Left ventricle myocardium superior (tissue), 1 donor: ENCODE data around the gene CRYL1. TPM values are rescaled to one million over a fixed set of nuclear protein-coding genes. Genes with fewer than 3 reads are reported as not detected.
A peak's percentile ranks its signal among the peaks of the same experiment; 100 is the strongest.

ENCODE experiments used
- ATAC-seq: fragments of 200-7000 bp; cut with Tn5 transposase; one replicate; pipeline ENCODE4 v1.9.1; 2020; ENCODE audit warnings: mild to moderate bottlenecking, moderate library complexity
- DNase-seq: peaks from one replicate; pipeline ENCODE4 v3.0.0-alpha.2; 2020
- intact Hi-C: fragments of 100-400 bp; cut with micrococcal nuclease; formaldehyde crosslinking; loops from one replicate; pipeline ENCODE4 v1.11.0; 2022
- long read RNA-seq: library from polyadenylated mRNA; unstranded; transcript quantifications from one replicate; pipeline ENCODE4 v2.0.0, GENCODE V29; 2021
- total RNA-seq: library from RNA; stranded (reverse); fragmentation: NEBNext Ultra II Directional; extraction: Animal tissue kit (Norgen Biotek cat#: 25700); gene quantifications from one replicate; pipeline ENCODE4 v1.2.1, GENCODE V29; 2021
- donor health status: DM: no; HTN: yes; CAD: no; lungs with severe emphysema.

The CRYL1 gene, protein sequence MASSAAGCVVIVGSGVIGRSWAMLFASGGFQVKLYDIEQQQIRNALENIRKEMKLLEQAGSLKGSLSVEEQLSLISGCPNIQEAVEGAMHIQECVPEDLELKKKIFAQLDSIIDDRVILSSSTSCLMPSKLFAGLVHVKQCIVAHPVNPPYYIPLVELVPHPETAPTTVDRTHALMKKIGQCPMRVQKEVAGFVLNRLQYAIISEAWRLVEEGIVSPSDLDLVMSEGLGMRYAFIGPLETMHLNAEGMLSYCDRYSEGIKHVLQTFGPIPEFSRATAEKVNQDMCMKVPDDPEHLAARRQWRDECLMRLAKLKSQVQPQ
- 19.5 TPM for total RNA-seq
- long read RNA-seq, transcript CRYL1-201 (8 exons, 1,485 nt): major isoform, 18 of 30 reads
- long read RNA-seq, transcript CRYL1-209 (7 exons, 1,331 nt): minor isoform, 6 of 30 reads
- long read RNA-seq, partial matches to known transcripts: 1 of 30 reads
- long read RNA-seq, other reads (novel, unspliced or antisense): 5 of 30 reads

DNA sequence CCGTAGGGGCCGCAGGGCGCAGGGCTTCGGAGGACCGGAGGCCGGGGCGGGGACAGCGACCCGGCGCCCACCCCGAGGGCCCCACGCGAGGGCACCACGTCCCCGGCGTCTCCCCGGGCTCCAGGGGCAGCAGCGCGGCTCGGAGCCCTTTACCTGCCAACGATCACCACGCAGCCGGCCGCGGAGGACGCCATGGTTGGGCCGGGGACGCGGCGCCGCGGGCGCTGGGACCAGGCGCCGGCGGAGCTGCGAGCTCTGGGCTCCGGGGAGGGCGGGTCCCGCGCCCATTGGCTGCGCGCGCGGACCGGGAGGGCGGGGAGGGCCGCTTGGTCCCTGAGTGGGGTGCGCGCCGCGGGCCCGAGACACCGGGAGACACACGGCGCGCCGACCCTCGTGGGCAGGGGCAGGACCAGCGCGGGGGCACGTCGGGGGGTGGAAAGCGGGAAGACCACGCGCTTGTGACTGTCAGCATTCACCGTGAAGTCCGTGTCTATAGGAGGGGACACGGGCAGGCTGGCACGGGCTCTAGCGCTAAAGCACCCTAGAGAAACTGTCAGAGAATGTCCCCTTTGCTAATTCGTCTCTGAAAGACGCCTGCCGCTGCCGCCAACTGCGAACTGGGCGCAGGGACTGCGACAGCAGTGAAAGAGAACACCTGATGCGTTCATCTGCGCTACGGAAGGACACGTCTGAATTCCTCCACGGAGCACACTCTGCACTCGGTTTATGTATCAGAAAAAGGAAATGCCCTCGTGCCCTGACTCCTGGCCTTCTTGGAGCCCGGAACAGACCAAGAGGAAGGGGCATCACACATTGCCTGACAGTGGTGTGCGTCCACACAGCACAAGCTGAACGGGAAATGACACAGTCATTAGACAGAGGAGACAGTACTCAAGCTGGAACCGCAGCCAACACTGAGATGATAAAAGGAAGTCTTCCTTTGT is at the start of gene CRYL1:
CRYL1 (minus strand) TSS at position 257 of the 944 bp plus-strand sequence; CDS start at position 194, 63 bp downstream.
- intact Hi-C loops: no loop called here
- DNase-seq (peak; percentile 92), ATAC-seq (peak; percentile 99)

- intact Hi-C loops: no loop called here
- ATAC-seq (no peak), DNase-seq (no peak)
These were observed 48.0 kb upstream of the CRYL1 start for GRCh38 chr13:20573636-20574035.

DNA sequence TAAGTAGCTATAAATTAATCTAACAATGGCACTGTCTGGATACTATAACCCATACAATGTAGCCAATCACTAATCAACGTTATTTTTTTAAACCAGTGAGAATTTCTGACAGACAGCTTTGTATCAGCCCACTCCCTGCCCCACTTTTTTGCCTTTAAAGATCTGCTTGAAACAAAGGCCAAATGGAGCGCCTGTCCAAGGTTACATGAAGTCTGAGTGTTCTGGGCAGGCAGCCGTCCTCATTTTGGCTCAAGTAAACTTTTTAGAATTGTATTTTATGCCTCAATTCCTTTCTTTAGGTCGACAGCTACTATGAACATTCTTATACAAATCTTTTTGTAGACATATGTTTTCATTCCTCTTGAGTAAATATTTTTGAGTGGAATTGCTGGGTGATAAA is 47.5 kb upstream of the CRYL1 start:
- intact Hi-C loops: no loop called here
- DNase-seq (no peak), ATAC-seq (no peak)

DNA sequence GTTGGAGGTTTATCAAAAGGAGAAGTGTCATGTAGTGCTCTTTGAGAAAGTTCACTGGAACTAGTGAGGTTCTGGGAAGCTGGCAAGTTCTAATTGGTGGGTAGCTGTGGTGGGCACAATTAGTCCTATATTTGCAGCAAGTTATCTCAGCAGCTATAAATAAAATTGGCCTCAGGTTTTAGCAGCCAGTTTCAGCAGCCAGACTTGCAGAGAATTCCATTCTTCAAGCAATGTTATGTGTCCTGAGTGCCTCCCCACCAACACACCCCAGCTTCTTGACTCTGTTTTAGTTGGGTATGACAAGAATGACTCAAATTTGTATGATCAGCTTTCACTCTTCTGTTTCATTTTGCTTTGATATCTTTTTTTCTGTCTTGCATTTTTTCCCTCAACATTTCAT is 46.0 kb upstream of the CRYL1 start:
- ATAC-seq: no peak
- intact Hi-C loops: no loop called here
- no peak for DNase-seq

DNA sequence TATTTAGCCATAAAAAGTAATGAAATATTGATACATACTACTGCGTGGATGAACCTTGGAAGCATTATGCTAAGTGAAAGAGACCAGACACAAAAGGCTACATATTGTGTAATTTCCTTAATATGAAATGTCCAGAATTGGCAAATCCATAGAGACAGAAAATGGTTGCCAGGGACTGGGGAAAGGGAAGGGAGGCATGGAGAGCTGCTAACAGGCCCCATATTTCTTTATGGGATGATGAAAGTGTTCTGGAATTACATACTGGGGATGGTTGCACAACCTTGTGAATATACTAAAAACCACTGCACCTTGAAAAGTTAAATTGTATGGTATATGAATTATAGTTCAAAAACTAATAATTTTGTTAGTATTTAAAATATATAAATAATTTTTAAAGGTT is 44.9 kb upstream of the CRYL1 start:
- intact Hi-C loops: no loop called here
- DNase-seq (no peak), ATAC-seq (no peak)

DNA sequence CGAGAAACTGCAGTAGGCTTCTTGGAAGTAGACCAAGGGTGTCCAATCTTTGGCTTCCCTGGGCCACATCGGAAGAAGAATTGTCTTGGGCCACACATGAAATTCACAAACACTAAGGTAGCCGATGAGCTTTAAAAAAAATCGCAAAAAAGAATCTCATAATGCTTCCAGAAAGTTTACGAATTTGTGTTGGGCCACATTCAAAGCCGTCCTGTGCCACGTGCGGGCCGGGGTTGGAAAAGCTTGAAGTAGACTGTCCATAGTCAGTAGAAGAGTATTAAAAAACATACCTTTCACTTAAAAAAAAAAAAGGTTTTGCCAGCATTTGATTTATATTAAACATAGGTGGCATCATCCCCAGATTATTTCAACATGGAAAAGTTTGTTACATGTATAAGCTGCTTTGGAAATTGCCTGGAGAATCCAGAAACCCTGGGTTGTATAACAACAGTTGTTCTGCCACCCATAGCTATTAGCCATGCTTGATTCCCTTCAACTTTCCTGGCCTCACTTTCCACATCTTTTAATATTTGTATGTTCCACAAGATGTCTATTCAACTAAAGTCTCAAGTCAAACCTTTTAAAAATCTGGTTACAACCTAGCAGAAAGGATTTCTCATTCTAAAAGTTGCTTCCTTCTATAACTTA is 42.3 kb upstream of the CRYL1 start:
- intact Hi-C loops: no loop called here
- DNase-seq: no peak
- ATAC-seq: no peak

GRCh38 chr13:20566898-20567874 is 41.5 kb upstream of the CRYL1 start, which contains the start of gene IFT88:
Gene IFT88, plus strand, starts transcription at chr13:20567157. Its CDS starts 7,229 bp downstream, at chr13:20574386.
- ATAC-seq (peak; percentile 99), DNase-seq (peak; percentile 95)
- intact Hi-C loops: no loop called here

DNA sequence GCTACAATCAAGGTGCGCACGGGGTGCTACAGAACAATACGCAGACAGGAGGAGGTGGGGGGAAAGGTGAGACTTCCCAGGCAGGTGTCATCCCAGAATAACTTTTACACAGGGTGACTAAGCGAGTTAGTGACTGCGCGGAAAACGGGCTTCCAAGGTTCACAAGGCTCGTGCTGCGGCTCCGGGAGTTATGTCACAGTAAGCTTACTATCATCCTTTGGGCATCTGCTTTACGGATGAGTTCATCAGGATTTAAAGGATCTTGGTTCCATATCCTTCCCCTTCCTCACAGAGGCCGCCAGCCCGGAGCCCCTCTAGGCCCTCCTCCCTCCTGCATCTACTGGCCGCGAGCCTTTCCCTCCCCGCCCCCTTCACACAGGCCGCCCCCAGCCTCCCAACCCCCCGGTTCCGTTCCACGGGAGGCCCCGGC is 40.8 kb upstream of the CRYL1 start:
- DNase-seq: no peak
- intact Hi-C loops: no loop called here
- peak; percentile 76 for ATAC-seq

DNA sequence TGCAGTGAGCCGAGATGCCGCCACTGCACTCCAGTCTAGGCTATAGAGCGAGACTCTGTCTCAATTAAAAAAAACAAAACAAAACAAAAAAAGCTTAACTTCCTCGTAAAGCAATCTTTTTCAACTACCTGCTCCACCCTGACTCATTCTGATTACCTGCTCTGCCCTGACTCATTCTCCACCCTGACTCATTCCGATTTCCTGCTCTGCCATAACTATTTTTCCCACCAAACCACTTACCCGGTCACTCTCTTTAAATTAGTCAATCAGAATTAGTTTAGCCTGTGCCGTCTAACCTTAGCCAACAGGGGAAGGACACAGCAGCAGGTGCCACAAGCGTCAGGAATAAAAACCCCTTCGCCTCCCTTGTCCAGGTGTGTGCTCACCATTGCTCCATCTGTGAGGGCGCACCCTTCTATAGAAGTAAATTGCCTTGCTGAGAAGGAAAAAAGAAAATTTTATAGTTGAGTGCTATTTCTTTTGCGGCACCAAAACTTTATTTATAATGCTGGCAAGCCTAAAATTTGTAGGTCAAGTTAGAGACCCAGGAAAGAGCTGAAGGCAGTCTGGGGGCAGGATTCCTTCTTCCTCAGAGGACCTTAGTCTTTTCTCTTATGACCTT is 39.6 kb upstream of the CRYL1 start:
- ATAC-seq (no peak), DNase-seq (no peak)
- intact Hi-C loops: no loop called here

- no peak for ATAC-seq
- DNase-seq: no peak
- intact Hi-C loops: no loop called here
These were observed 36.1 kb upstream of the CRYL1 start for GRCh38 chr13:20561741-20562140.

GRCh38 chr13:20559659-20560356 is 34.2 kb upstream of the CRYL1 start:
- intact Hi-C loops: no loop called here
- no peak for ATAC-seq

DNA sequence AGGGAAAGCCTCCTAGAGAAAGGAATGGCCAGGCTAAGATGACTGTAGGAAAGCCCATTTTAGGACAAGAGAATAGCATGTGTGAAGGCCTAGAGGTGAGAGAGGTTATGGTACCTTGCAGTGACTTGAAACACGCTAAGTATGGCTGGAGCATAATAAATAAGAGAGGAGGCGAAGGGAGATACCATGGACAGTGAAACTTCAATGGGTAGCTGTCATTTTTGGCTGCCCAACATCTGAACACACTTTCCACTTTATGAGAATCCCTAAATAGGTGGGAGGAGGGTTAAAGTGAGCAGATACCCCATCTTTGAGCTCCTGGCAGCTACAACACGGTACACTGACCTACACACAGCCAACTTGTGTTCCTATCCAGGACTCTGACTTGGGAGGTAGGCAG is 33.3 kb upstream of the CRYL1 start:
- ATAC-seq (no peak), DNase-seq (no peak)
- intact Hi-C loops: no loop called here

More at GRCh38 chr13:20559659-20560356, 34.2 kb upstream of the CRYL1 start:
- DNase-seq: no peak

- DNase-seq (no peak), ATAC-seq (no peak)
- intact Hi-C loops: no loop called here
These were observed 27.7 kb upstream of the CRYL1 start for GRCh38 chr13:20553311-20553710.

DNA sequence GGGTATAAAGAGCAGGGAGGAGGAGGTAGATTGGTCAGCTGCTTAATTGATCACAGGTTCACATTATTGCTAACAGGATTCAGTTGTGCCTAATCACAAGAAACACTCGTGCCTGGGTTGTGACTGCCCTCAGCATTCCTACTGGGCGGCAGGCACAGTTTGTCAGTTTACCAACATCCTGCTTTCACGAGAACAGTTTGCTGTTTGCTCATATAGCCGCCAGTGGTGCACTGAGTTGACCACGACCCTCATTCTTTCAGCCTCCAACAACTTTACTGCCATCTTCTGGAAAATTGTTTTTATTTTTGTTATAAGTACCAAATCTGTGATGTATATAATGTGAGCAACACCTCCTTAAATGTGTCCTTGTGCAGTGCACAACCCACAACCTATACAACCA is 25.1 kb upstream of the CRYL1 start:
- ATAC-seq (no peak), DNase-seq (no peak)
- intact Hi-C loops: no loop called here

DNA sequence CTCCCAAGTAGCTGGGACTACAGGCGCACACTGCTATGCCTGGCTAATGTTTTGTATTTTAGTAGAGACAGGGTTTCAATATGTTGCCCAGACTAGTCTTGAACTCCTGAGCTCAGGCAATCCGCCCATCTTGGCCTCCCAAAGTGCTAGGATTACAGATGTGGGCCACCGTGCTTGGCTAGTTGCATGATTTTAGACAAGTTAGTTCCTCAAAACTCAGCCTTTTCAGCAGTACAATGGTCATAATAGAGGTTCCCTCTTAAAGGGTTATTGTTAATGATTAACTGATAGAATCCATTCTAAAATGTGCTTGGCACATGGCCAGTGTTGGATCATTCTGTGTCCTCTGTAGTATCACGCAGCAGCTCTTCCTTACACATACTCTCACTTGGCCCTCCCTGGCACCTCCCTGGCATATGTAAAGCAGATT is 21.8 kb upstream of the CRYL1 start:
- DNase-seq: no peak
- no peak for ATAC-seq
- intact Hi-C loops: no loop called here

DNA sequence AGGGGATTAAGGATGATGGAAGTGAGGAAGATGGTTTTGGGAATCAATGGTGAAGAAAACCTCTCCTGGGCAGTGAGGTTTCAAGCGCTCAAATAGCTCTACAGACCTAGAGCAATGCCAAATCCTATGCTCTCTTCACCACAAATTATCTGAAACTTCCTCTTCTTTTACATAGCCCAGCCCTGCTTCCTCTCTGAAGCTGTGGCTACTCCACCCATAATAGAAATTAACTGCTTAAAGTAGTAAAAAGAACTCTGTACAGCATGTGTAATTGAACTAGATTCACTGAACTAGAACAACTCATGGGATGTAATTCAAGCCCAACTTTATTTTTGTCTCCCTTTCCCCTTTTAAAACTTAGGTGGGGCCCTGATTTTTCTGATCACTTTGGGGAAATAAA is 20.9 kb upstream of the CRYL1 start:
- ATAC-seq: peak; percentile 60
- no peak for DNase-seq
- intact Hi-C loops: no loop called here

- intact Hi-C loops: no loop called here
- peak; percentile 26 for ATAC-seq
- DNase-seq: no peak
These were observed 18.7 kb upstream of the CRYL1 start for GRCh38 chr13:20544201-20544923.
